BLaER1 treated with 17β-estradiol and CSF1 and Interleukin-3, amounts not matched to agents 10 nM and 100 nM (cell line): ENCODE data around the gene BSN.

Experiments used
- H3K27ac ChIP-seq, 11 experiments: shearing (Covaris generic); formaldehyde crosslinking; 2 replicates each; pipeline ENCODE4 v1.8.1; 2022
- H3K27me3 ChIP-seq, 11 experiments: shearing (Covaris generic); formaldehyde crosslinking; 2 replicates each; pipeline ENCODE4 v1.8.1; 2022
- H3K36me3 ChIP-seq, 11 experiments: shearing (Covaris generic); formaldehyde crosslinking; 2 replicates each; pipeline ENCODE4 v1.8.1; 2022
- H3K4me1 ChIP-seq, 10 experiments: shearing (Covaris generic); formaldehyde crosslinking; 2 replicates each; pipeline ENCODE4 v1.8.1; 2022
- H3K4me2 ChIP-seq, 11 experiments: shearing (Covaris generic); formaldehyde crosslinking; 2 replicates each; pipeline ENCODE4 v1.8.1; 2022
- H3K4me3 ChIP-seq, 10 experiments: shearing (Covaris generic); formaldehyde crosslinking; 2 replicates each; pipeline ENCODE4 v1.8.1; 2022
- H3K9ac ChIP-seq, 11 experiments: shearing (Covaris generic); formaldehyde crosslinking; 2 replicates each; pipeline ENCODE4 v1.8.1; 2022
- H3K9me3 ChIP-seq, 11 experiments: shearing (Covaris generic); formaldehyde crosslinking; replicated peaks in 1 of 11; 2 replicates each; pipeline ENCODE4 v1.8.1; 2022
- H4K20me1 ChIP-seq, 11 experiments: shearing (Covaris generic); formaldehyde crosslinking; 2 replicates each; pipeline ENCODE4 v1.8.1; 2022
- Cebpa-rat ChIP-seq, 11 experiments: shearing (Covaris generic); IDR thresholded peaks; 2 replicates each; pipeline ENCODE4 v1.8.1; 2022

BSN gene

GRCh38 chr3:49606427-49606826, 52.1 kb downstream of the BSN start:
- Histone ChIP-seq H3K4me3 (no peak overlapping the region), H4K20me1 (no peaks in the 10 kb centered on the region), H3K4me1 (peaks cover 0 to 6% (median 0%) of the 10 kb centered on the region in 10 experiments; a peak in 2 of 20 replicates), H3K27ac (no peak overlapping the region), H3K36me3 (no peaks in the 10 kb centered on the region), H3K9ac (no peak overlapping the region), H3K4me2 (no peak overlapping the region), H3K9me3 (no peaks in the 10 kb centered on the region), H3K27me3 (no peaks in the 10 kb centered on the region)
- no peak for TF ChIP-seq Cebpa-rat (IDR thresholded peaks at IDR 0.05)

- Histone ChIP-seq H3K27ac (no peak overlapping the region), H3K27me3 (no peaks in the 10 kb centered on the region), H3K9me3 (0 out of 22 replicates have a peak, but pooled peaks cover 0 to 1% (median 0%) of the 10 kb centered on the region in 11 experiments), H3K4me3 (no peak overlapping the region), H3K36me3 (no peaks in the 10 kb centered on the region), H3K9ac (no peak overlapping the region), H3K4me1 (peaks cover 0 to 6% (median 0%) of the 10 kb centered on the region in 10 experiments; a peak in 2 of 20 replicates), H4K20me1 (no peaks in the 10 kb centered on the region), H3K4me2 (no peak overlapping the region)
- no peak for TF ChIP-seq Cebpa-rat (IDR thresholded peaks at IDR 0.05)
Observed at GRCh38 chr3:49607105-49607591, 52.9 kb downstream of the BSN start.

GRCh38 chr3:49607796-49608195, 53.5 kb downstream of the BSN start:
- Histone ChIP-seq H3K36me3 (no peaks in the 10 kb centered on the region), H3K27me3 (no peaks in the 10 kb centered on the region), H3K9me3 (peaks cover 0 to 8% (median 0%) of the 10 kb centered on the region in 11 experiments; a peak in 3 of 22 replicates), H3K4me1 (peaks cover 0 to 3% (median 0%) of the 10 kb centered on the region in 10 experiments; a peak in 2 of 20 replicates), H3K27ac (no peak overlapping the region), H3K9ac (no peak overlapping the region), H4K20me1 (no peaks in the 10 kb centered on the region), H3K4me3 (no peak overlapping the region), H3K4me2 (no peak overlapping the region)
- TF ChIP-seq Cebpa-rat (IDR thresholded peaks at IDR 0.05) = no peak

GRCh38 chr3:49609314-49609713, 55.0 kb downstream of the BSN start:
- Histone ChIP-seq H3K9me3 (peaks cover 0 to 10% (median 0%) of the 10 kb centered on the region in 11 experiments; a peak in 3 of 22 replicates), H3K27ac (no peak overlapping the region), H3K36me3 (no peaks in the 10 kb centered on the region), H4K20me1 (no peaks in the 10 kb centered on the region), H3K27me3 (no peaks in the 10 kb centered on the region), H3K4me3 (no peak overlapping the region), H3K4me2 (no peak overlapping the region), H3K4me1 (no peaks in the 10 kb centered on the region), H3K9ac (no peak overlapping the region)
- no peak for TF ChIP-seq Cebpa-rat (IDR thresholded peaks at IDR 0.05)

GRCh38 chr3:49609815-49610214, 55.5 kb downstream of the BSN start:
- Histone ChIP-seq H3K36me3 (no peaks in the 10 kb centered on the region), H4K20me1 (no peaks in the 10 kb centered on the region), H3K4me2 (no peak overlapping the region), H3K4me1 (no peaks in the 10 kb centered on the region), H3K27me3 (no peaks in the 10 kb centered on the region), H3K27ac (no peak overlapping the region), H3K9me3 (peaks cover 0 to 10% (median 0%) of the 10 kb centered on the region in 11 experiments; a peak in 3 of 22 replicates), H3K9ac (no peak overlapping the region), H3K4me3 (no peak overlapping the region)
- TF ChIP-seq Cebpa-rat (IDR thresholded peaks at IDR 0.05) = no peak

- peaks cover 0 to 10% (median 0%) of the 10 kb centered on the region in 11 experiments; a peak in 3 of 22 replicates for H3K9me3 ChIP-seq
- H3K9ac ChIP-seq = no peak overlapping the region
- TF ChIP-seq Cebpa-rat (IDR thresholded peaks at IDR 0.05) = no peak
- no peak overlapping the region for H3K4me2 ChIP-seq
- no peaks in the 10 kb centered on the region for H3K4me1 ChIP-seq
- no peak overlapping the region for H3K4me3 ChIP-seq
- no peaks in the 10 kb centered on the region for H4K20me1 ChIP-seq
- H3K27ac ChIP-seq = no peak overlapping the region
- H3K36me3 ChIP-seq = no peaks in the 10 kb centered on the region
- no peaks in the 10 kb centered on the region for H3K27me3 ChIP-seq
Observed at GRCh38 chr3:49610666-49611280, 56.5 kb downstream of the BSN start.

- TF ChIP-seq Cebpa-rat (IDR thresholded peaks at IDR 0.05) = no peak
- H3K9me3 ChIP-seq = peaks cover 0 to 10% (median 0%) of the 10 kb centered on the region in 11 experiments; a peak in 3 of 22 replicates
- H3K4me1 ChIP-seq = no peaks in the 10 kb centered on the region
- no peaks in the 10 kb centered on the region for H3K36me3 ChIP-seq
- no peak overlapping the region for H3K4me2 ChIP-seq
- no peak overlapping the region for H3K27ac ChIP-seq
- H3K27me3 ChIP-seq = no peaks in the 10 kb centered on the region
- no peak overlapping the region for H3K4me3 ChIP-seq
- H3K9ac ChIP-seq = no peak overlapping the region
- H4K20me1 ChIP-seq = no peaks in the 10 kb centered on the region
Observed at GRCh38 chr3:49611291-49611690, 57.0 kb downstream of the BSN start.

GRCh38 chr3:49611719-49612118, 57.4 kb downstream of the BSN start:
- Histone ChIP-seq H3K9ac (no peak overlapping the region), H3K4me3 (no peak overlapping the region), H3K36me3 (no peaks in the 10 kb centered on the region), H3K9me3 (peaks cover 0 to 10% (median 0%) of the 10 kb centered on the region in 11 experiments; a peak in 3 of 22 replicates), H3K27ac (no peak overlapping the region), H3K4me1 (no peaks in the 10 kb centered on the region), H4K20me1 (no peaks in the 10 kb centered on the region), H3K27me3 (no peaks in the 10 kb centered on the region), H3K4me2 (no peak overlapping the region)
- TF ChIP-seq Cebpa-rat (IDR thresholded peaks at IDR 0.05) = no peak

GRCh38 chr3:49614936-49615335, 60.7 kb downstream of the BSN start:
- Histone ChIP-seq H4K20me1 (no peaks in the 10 kb centered on the region), H3K4me1 (no peaks in the 10 kb centered on the region), H3K4me3 (no peak overlapping the region), H3K27ac (no peak overlapping the region), H3K9ac (no peak overlapping the region), H3K27me3 (no peaks in the 10 kb centered on the region), H3K36me3 (no peaks in the 10 kb centered on the region), H3K9me3 (peaks cover 0 to 10% (median 0%) of the 10 kb centered on the region in 11 experiments; a peak in 3 of 22 replicates), H3K4me2 (no peak overlapping the region)
- TF ChIP-seq Cebpa-rat (IDR thresholded peaks at IDR 0.05) = no peak

- Histone ChIP-seq H3K4me2 (no peak overlapping the region), H3K4me1 (no peaks in the 10 kb centered on the region), H3K9ac (no peak overlapping the region), H3K36me3 (no peaks in the 10 kb centered on the region), H3K27me3 (no peaks in the 10 kb centered on the region), H3K27ac (no peak overlapping the region), H3K4me3 (no peak overlapping the region), H3K9me3 (peaks cover 0 to 10% (median 0%) of the 10 kb centered on the region in 11 experiments; a peak in 3 of 22 replicates), H4K20me1 (no peaks in the 10 kb centered on the region)
- no peak for TF ChIP-seq Cebpa-rat (IDR thresholded peaks at IDR 0.05)
Observed at GRCh38 chr3:49616061-49616460, 61.8 kb downstream of the BSN start.
